HEK293 (cell line): ENCODE data around the gene GPC2.

Experiments
- KLF1 ChIP-seq: fragments of 450-650 bp; formaldehyde crosslinking; IDR thresholded peaks from 2 replicates; pipeline ENCODE4 v1.5.1; 2016; ENCODE audit warnings: missing biosample characterization, missing genetic modification characterization
- KLF10 ChIP-seq: fragments of 450-650 bp; IDR thresholded peaks from 2 replicates; pipeline ENCODE4 v1.5.1; 2018; ENCODE audit warnings: missing biosample characterization, mild to moderate bottlenecking, missing genetic modification characterization
- KLF8 ChIP-seq: fragments of 450-650 bp; formaldehyde crosslinking; IDR thresholded peaks from 2 replicates; pipeline ENCODE4 v1.5.1; 2016; ENCODE audit warnings: missing biosample characterization, missing genetic modification characterization
- KLF9 ChIP-seq: fragments of 450-650 bp; formaldehyde crosslinking; IDR thresholded peaks from 2 replicates; pipeline ENCODE4 v1.5.1; 2016; ENCODE audit warnings: missing biosample characterization, missing genetic modification characterization, low read depth
- PRDM1 ChIP-seq: fragments of 450-650 bp; formaldehyde crosslinking; IDR thresholded peaks from 2 replicates; pipeline ENCODE4; 2016; ENCODE audit warnings: missing biosample characterization, missing genetic modification characterization
- PRDM2 ChIP-seq: fragments of 450-650 bp; formaldehyde crosslinking; IDR thresholded peaks from 2 replicates; pipeline ENCODE4 v1.5.1; 2016; ENCODE audit warnings: missing biosample characterization, missing genetic modification characterization, borderline replicate concordance
- SP2 ChIP-seq: fragments of 450-650 bp; formaldehyde crosslinking; IDR thresholded peaks from 2 replicates; pipeline ENCODE4 v1.5.1; 2016; ENCODE audit warnings: missing biosample characterization, missing genetic modification characterization
- ZBTB1 ChIP-seq: fragments of 450-650 bp; formaldehyde crosslinking; IDR thresholded peaks from 2 replicates; pipeline ENCODE4 v1.5.1; 2016; ENCODE audit warnings: missing biosample characterization, missing genetic modification characterization
- ZBTB11 ChIP-seq: fragments of 450-650 bp; formaldehyde crosslinking; conservative IDR thresholded peaks from 2 replicates; pipeline ENCODE4 v1.5.1; 2016; ENCODE audit warnings: low read depth, missing biosample characterization, missing genetic modification characterization
- ZBTB20 ChIP-seq: fragments of 450-650 bp; formaldehyde crosslinking; IDR thresholded peaks from 2 replicates; pipeline ENCODE4 v1.5.1; 2016; ENCODE audit warnings: missing biosample characterization, missing genetic modification characterization
- ZNF19 ChIP-seq: fragments of 450-650 bp; formaldehyde crosslinking; IDR thresholded peaks from 2 replicates; pipeline ENCODE4; 2016; ENCODE audit warnings: missing biosample characterization, missing genetic modification characterization, low read depth
- ZNF202 ChIP-seq: fragments of 450-650 bp; formaldehyde crosslinking; IDR thresholded peaks from 2 replicates; pipeline ENCODE4 v1.5.1; 2016; ENCODE audit warnings: missing biosample characterization, missing genetic modification characterization, borderline replicate concordance
- ZNF26 ChIP-seq: fragments of 450-650 bp; formaldehyde crosslinking; IDR thresholded peaks from 2 replicates; pipeline ENCODE4 v1.5.1; 2016; ENCODE audit warnings: missing biosample characterization, missing genetic modification characterization
- ZNF311 ChIP-seq: fragments of 450-650 bp; formaldehyde crosslinking; IDR thresholded peaks from 2 replicates; pipeline ENCODE4 v1.5.1; 2017; ENCODE audit warnings: missing biosample characterization, missing genetic modification characterization, borderline replicate concordance
- ZNF335 ChIP-seq: fragments of 450-650 bp; formaldehyde crosslinking; conservative IDR thresholded peaks from 2 replicates; pipeline ENCODE4 v1.5.1; 2016; ENCODE audit warnings: missing biosample characterization, missing genetic modification characterization
- ZNF350 ChIP-seq: fragments of 450-650 bp; formaldehyde crosslinking; IDR thresholded peaks from 2 replicates; pipeline ENCODE4 v1.5.0; 2017; ENCODE audit warnings: missing biosample characterization, mild to moderate bottlenecking, missing genetic modification characterization
- ZNF37A ChIP-seq: fragments of 450-650 bp; IDR thresholded peaks from 2 replicates; pipeline ENCODE4 v1.5.1; 2018; ENCODE audit warnings: missing biosample characterization, missing genetic modification characterization
- ZNF391 ChIP-seq: fragments of 450-650 bp; formaldehyde crosslinking; IDR thresholded peaks from 2 replicates; pipeline ENCODE4 v1.5.1; 2016; ENCODE audit warnings: low read depth, missing biosample characterization, missing genetic modification characterization, borderline replicate concordance
- ZNF48 ChIP-seq: fragments of 450-650 bp; formaldehyde crosslinking; IDR thresholded peaks from 2 replicates; pipeline ENCODE4 v1.5.1; 2016; ENCODE audit warnings: missing biosample characterization, missing genetic modification characterization
- ZNF488 ChIP-seq: fragments of 450-650 bp; formaldehyde crosslinking; IDR thresholded peaks from 2 replicates; pipeline ENCODE4 v1.5.1; 2016; ENCODE audit warnings: missing biosample characterization, missing genetic modification characterization
- ZNF544 ChIP-seq: fragments of 450-650 bp; formaldehyde crosslinking; IDR thresholded peaks from 2 replicates; pipeline ENCODE4 v1.5.0; 2017; ENCODE audit warnings: missing biosample characterization, missing genetic modification characterization
- ZNF560 ChIP-seq: fragments of 450-650 bp; formaldehyde crosslinking; IDR thresholded peaks from 2 replicates; pipeline ENCODE4 v1.5.1; 2017; ENCODE audit warnings: missing biosample characterization, missing genetic modification characterization, borderline replicate concordance
- ZNF621 ChIP-seq: fragments of 450-650 bp; formaldehyde crosslinking; IDR thresholded peaks from 2 replicates; pipeline ENCODE4 v1.5.1; 2017; ENCODE audit warnings: missing biosample characterization, missing genetic modification characterization
- ZNF623 ChIP-seq: fragments of 450-650 bp; formaldehyde crosslinking; IDR thresholded peaks from 2 replicates; pipeline ENCODE4 v1.5.1; 2016; ENCODE audit warnings: missing biosample characterization, missing genetic modification characterization
- ZNF654 ChIP-seq: fragments of 450-650 bp; formaldehyde crosslinking; IDR thresholded peaks from 2 replicates; pipeline ENCODE4 v1.5.1; 2016; ENCODE audit warnings: low read depth, missing biosample characterization, missing genetic modification characterization
- ZNF670 ChIP-seq: fragments of 450-650 bp; formaldehyde crosslinking; IDR thresholded peaks from 2 replicates; pipeline ENCODE4 v1.5.1; 2016; ENCODE audit warnings: missing biosample characterization, missing genetic modification characterization, low read depth
- ZNF701 ChIP-seq: fragments of 450-650 bp; formaldehyde crosslinking; IDR thresholded peaks from 2 replicates; pipeline ENCODE4 v1.5.1; 2016; ENCODE audit warnings: missing biosample characterization, missing genetic modification characterization
- ZNF768 ChIP-seq: fragments of 450-650 bp; formaldehyde crosslinking; IDR thresholded peaks from 2 replicates; pipeline ENCODE4 v1.5.1; 2018; ENCODE audit warnings: missing biosample characterization, mild to moderate bottlenecking, missing genetic modification characterization
- ZNF776 ChIP-seq: fragments of 450-650 bp; formaldehyde crosslinking; IDR thresholded peaks from 2 replicates; pipeline ENCODE4 v1.5.0; 2017; ENCODE audit warnings: missing biosample characterization, missing genetic modification characterization, borderline replicate concordance

Gene GPC2

GRCh38 chr7:100177045-100178001 lies at the start of gene GPC2, which contains the start of gene STAG3 (continued):
- TF ChIP-seq ZBTB11 (tag by site-specific recombination) (no peak), ZNF19 (tag by site-specific recombination) (no peak), ZNF488 (tag by site-specific recombination) (no peak), KLF8 (tag by site-specific recombination) (no peak), ZBTB20 (tag by site-specific recombination) (peak; percentile 85), SP2 (tag by site-specific recombination) (peak; percentile 93), ZNF26 (no peak), ZNF670 (no peak), ZNF701 (tag by site-specific recombination) (no peak), KLF9 (peak; percentile 89), ZNF311 (tag by site-specific recombination) (no peak), PRDM1 (no peak), ZNF654 (tag by site-specific recombination) (no peak), ZNF37A (tag by site-specific recombination) (no peak), KLF10 (tag by site-specific recombination) (no peak), ZNF202 (tag by site-specific recombination) (no peak), ZNF776 (tag by site-specific recombination) (no peak), ZNF544 (no peak), ZNF623 (tag by site-specific recombination) (no peak), ZBTB1 (no peak), ZNF335 (tag by site-specific recombination) (peak; percentile 44; the same call in 1 of the 2 replicates), ZNF768 (no peak), ZNF560 (tag by site-specific recombination) (no peak), PRDM2 (tag by site-specific recombination) (no peak), ZNF621 (tag by site-specific recombination) (no peak), ZNF391 (tag by site-specific recombination) (no peak), KLF1 (tag by site-specific recombination) (no peak), ZNF350 (tag by site-specific recombination) (no peak), ZNF48 (tag by site-specific recombination) (no peak)
